ENCODE data around the gene MED19.

DNA sequence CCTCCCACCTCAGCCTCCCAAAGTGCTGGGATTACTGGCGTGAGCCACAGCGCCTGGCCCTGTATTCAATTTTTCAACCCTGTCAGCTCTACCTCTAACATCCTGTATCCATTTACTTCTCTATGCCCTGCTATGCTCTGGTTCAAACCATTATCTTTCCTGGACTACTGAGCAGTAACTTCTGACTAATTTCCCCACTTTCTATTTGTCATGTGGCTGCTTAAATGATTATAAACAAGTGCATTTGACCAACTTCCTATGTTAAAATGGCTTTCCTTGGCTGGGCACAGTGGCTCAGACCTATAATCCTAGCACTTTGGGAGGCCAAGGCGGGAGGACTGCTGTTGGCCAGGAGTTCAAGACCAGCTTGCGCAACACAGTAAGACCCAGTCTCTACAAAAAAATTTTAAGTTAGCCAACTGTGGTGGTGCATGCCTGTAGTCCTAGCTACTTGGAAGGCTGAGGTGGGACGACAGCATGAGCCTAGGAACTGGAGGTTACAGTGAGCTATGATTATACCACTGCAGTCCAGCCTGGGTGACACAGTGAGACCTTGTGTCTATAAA is 2.1 kb downstream of the MED19 start:
- TF ChIP-seq, protein P1, sequence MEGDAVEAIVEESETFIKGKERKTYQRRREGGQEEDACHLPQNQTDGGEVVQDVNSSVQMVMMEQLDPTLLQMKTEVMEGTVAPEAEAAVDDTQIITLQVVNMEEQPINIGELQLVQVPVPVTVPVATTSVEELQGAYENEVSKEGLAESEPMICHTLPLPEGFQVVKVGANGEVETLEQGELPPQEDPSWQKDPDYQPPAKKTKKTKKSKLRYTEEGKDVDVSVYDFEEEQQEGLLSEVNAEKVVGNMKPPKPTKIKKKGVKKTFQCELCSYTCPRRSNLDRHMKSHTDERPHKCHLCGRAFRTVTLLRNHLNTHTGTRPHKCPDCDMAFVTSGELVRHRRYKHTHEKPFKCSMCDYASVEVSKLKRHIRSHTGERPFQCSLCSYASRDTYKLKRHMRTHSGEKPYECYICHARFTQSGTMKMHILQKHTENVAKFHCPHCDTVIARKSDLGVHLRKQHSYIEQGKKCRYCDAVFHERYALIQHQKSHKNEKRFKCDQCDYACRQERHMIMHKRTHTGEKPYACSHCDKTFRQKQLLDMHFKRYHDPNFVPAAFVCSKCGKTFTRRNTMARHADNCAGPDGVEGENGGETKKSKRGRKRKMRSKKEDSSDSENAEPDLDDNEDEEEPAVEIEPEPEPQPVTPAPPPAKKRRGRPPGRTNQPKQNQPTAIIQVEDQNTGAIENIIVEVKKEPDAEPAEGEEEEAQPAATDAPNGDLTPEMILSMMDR (conservative IDR thresholded peaks at IDR 0.05 in 1 of 2, IDR thresholded peaks at IDR 0.05 in 1 of 2; ENCODE audit: low read depth in 1 of 2, low read length in 2 of 2), result no peak
- no peak for TF ChIP-seq EZH2 (IDR thresholded peaks at IDR 0.05; ENCODE audit: low read length, missing control alignments)

Measured in fibroblast of lung (primary cell).